Activated B cell treated with CpG ODN at 0.5 μM for 24 hours (primary cell): ENCODE results near the gene INAFM1. TPM values are rescaled to one million over a fixed set of nuclear protein-coding genes. Genes with fewer than 3 reads are reported as not detected.

Source experiments
- ATAC-seq: fragments of 200-7000 bp; cut with Tn5 transposase; one replicate; pipeline ENCODE4 v1.10.0; 2021; ENCODE audit warnings: low read depth, mild to moderate bottlenecking, moderate library complexity
- CTCF ChIA-PET: fragments of 350-600 bp; sonication (Branson Sonifier 250); formaldehyde crosslinking; loops from one replicate; lab custom pipeline; 2021; ENCODE audit warnings: antibody characterized with exemption; lab: Charles Lee
- POLR2A ChIA-PET: fragments of 350-600 bp; sonication (Branson Sonifier 250); formaldehyde crosslinking; loops from one replicate; lab custom pipeline; 2021; ENCODE audit warnings: antibody characterized with exemption; lab: Charles Lee
- DNase-seq: peaks from one replicate; pipeline ENCODE4 v3.0.0; 2022
- H3K27ac Mint-ChIP-seq: one replicate; pipeline ENCODE4 v1.8.0; 2020; ENCODE audit warnings: mixed read lengths
- H3K27me3 Mint-ChIP-seq: one replicate; pipeline ENCODE4 v1.8.0; 2021; ENCODE audit warnings: mixed read lengths
- H3K36me3 Mint-ChIP-seq: one replicate; pipeline ENCODE4 v1.8.0; 2021; ENCODE audit warnings: low read depth, mixed read lengths
- H3K4me1 Mint-ChIP-seq: one replicate; pipeline ENCODE4 v1.8.0; 2021; ENCODE audit warnings: mixed read lengths
- H3K4me3 Mint-ChIP-seq: one replicate; pipeline ENCODE4 v1.8.0; 2020; ENCODE audit warnings: mild to moderate bottlenecking, mixed read lengths
- H3K9me3 Mint-ChIP-seq: one replicate; pipeline ENCODE4 v1.8.0; 2020; ENCODE audit warnings: mixed read lengths
- CTCF ChIP-seq: fragments of 200-600 bp; IDR thresholded peaks from one replicate; pipeline ENCODE4 v1.8.0; 2022; ENCODE audit warnings: antibody characterized with exemption, mild to moderate bottlenecking
- intact Hi-C: fragments of 100-400 bp; cut with micrococcal nuclease; formaldehyde crosslinking; loops from one replicate; pipeline ENCODE4 v1.15.1; 2024
- total RNA-seq: library from RNA; stranded (reverse); gene quantifications from 2 replicates; pipeline ENCODE4 v1.2.3, GENCODE V29; 2022

The INAFM1 gene
- total RNA-seq, 1 donor from 2014 or later = 11.8 TPM

GRCh38 chr19:47323872-47324271, 49.2 kb downstream of the INAFM1 start:
- no peak overlapping the region for H3K27ac Mint-ChIP-seq
- H3K4me3 Mint-ChIP-seq = no peak overlapping the region
- intact Hi-C loops = no loop called here
- ChIA-PET CTCF (no interaction called here), POLR2A (no interaction called here)
- no peak for ATAC-seq
- no peak for DNase-seq
- peaks cover 3% of the 10 kb centered on the region for H3K4me1 Mint-ChIP-seq
- H3K9me3 Mint-ChIP-seq = no peaks in the 10 kb centered on the region
- no peaks in the 10 kb centered on the region for H3K36me3 Mint-ChIP-seq
- no peak for TF ChIP-seq CTCF
- peaks cover 21% of the 10 kb centered on the region for H3K27me3 Mint-ChIP-seq

GRCh38 chr19:47324502-47324901, 49.8 kb downstream of the INAFM1 start:
- no peak for DNase-seq
- POLR2A ChIA-PET = no interaction called here
- no peak for ATAC-seq
- no peak for TF ChIP-seq CTCF
- peaks cover 20% of the 10 kb centered on the region for H3K27me3 Mint-ChIP-seq
- H3K4me1 Mint-ChIP-seq = peaks cover 3% of the 10 kb centered on the region
- CTCF ChIA-PET = no interaction called here
- no peaks in the 10 kb centered on the region for H3K36me3 Mint-ChIP-seq
- H3K9me3 Mint-ChIP-seq = no peaks in the 10 kb centered on the region
- H3K27ac Mint-ChIP-seq = no peak overlapping the region
- intact Hi-C loops = no loop called here
- no peak overlapping the region for H3K4me3 Mint-ChIP-seq

Other genes starting within 250 kb of the INAFM1 start
- gene TMEM160, start 226.3 kb upstream of the INAFM1 start, total RNA-seq = 32.0 and 32.4 TPM in 2 replicates
- 83.8 and 89.1 TPM in 2 replicates for gene ZC3H4, start 161.1 kb upstream of the INAFM1 start, total RNA-seq
- gene SAE1, start 144.1 kb upstream of the INAFM1 start, total RNA-seq = 64.5 and 67.4 TPM in 2 replicates
- 7.0 and 11.5 TPM in 2 replicates for gene BBC3, start 43.7 kb upstream of the INAFM1 start, total RNA-seq
- gene CCDC9, start 18.4 kb upstream of the INAFM1 start, total RNA-seq = 43.7 and 47.1 TPM in 2 replicates
- gene C5AR1, start 35.0 kb downstream of the INAFM1 start, total RNA-seq = 1.7 and 2.2 TPM in 2 replicates
- 0.22 and 0.42 TPM in 2 replicates for gene C5AR2, start 57.3 kb downstream of the INAFM1 start, total RNA-seq
- gene DHX34, start 74.4 kb downstream of the INAFM1 start, total RNA-seq = 17.4 and 20.0 TPM in 2 replicates
- gene MEIS3, start 144.6 kb downstream of the INAFM1 start, total RNA-seq = not detected in 2 replicates
- not detected in 2 replicates for gene SLC8A2, start 197.0 kb downstream of the INAFM1 start, total RNA-seq
- 8.0 and 8.7 TPM in 2 replicates for gene KPTN, start 209.3 kb downstream of the INAFM1 start, total RNA-seq
- 56.8 and 70.6 TPM in 2 replicates for gene NAPA, start 240.2 kb downstream of the INAFM1 start, total RNA-seq